HG03378 (cell line): Measurements from ENCODE around the gene PCSK7.

Source experiments
- ATAC-seq: cut with Tn5 transposase; IDR thresholded peaks from one replicate; pipeline ENCODE4 v1.9.1; 2021; ENCODE audit warnings: mild to moderate bottlenecking, moderate library complexity; ENCODE audit not compliant: unreplicated experiment

PCSK7 gene

DNA sequence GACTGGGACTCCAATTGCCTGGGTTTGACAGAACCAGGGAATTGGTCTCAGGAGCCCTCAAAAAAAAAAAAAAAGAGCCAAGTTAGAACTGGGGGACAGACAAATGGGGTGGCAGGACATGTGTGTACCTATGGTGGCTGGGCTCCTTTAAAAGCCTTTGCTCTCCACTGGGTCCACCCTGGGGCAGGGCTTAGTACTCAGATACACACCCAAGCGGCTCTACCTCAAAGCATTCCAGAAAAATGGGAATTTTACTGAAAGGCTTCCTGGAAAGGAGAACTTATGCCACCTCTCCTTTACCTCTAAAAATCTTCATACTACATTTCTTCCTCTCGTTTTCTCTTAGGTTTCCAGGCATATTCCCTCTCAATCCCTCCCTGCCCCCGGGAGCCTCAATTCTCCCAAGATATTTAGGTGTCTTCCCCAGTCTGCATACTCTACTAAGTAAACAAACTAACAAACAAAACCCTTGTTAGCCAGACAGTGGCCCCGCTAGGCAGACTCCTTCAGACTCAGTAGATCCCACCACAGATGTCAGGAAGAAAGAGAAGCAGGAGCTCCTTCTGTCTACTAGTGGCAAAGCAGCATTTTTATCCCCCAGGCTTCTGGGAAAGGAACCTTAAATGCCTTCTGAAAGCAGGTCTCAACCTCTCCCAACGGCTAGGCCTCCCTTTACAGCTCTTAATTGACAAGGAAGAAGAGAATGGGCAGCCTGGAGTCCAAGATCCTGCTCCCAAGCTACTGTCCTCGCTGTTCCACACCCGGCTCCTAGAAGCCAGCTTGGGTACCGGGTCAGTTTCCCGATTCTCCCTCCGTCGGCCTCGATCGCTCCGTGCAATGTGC lies 653 bp downstream of the PCSK7 start:
- no peak for ATAC-seq

DNA sequence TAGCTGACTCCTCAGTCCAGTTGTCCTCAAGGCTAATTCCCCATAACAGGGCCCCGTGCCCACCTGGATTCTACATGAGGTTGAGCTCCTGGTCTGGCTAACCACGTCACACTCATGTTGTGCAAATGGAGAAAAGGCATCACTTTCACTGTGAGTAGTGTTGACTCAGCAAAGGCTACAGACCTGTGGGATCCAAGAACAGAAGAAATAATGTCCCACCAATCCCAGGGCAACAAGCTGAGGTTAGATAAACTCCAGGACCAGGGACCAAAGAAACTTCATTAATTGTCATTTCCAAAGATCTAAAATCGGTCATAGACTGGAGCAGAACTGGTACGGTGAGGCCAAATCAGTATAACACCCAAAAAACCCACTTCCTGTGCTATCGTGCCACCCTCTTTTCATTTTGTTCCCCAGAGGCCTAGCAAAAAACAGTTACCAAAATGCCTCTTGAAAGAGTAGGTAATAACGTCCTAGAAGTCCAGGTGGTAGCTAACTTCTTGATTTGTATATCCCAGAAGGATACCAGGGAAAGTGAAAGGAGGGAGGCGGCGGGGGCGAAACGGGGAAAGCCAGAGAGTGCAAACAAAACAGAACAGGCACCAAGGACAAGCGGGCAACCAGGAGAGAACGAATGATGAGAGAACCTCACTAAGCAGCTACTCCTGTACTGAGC lies 1.4 kb downstream of the PCSK7 start:
- no peak for ATAC-seq

DNA sequence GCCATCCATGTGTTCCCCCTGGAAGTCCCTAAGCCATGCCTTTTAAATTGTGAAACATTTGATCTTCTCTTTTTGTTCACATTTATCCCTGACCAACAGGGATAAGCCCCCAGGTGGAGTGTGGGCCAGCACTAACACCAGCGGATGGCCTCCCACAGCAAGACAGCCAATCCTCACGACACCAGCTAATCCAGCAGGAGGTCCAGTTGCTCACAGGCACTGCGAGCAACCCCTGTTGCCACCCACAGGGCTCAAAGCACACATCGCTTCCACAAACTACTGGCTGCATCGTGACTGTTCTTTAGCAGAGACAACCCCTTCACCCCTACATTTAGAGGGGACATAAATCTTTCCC lies 2.0 kb downstream of the PCSK7 start:
- ATAC-seq = no peak

- no peak for ATAC-seq
Observed at GRCh38 chr11:117229411-117229810, 2.5 kb downstream of the PCSK7 start.

GRCh38 chr11:117228091-117228490 lies 3.8 kb downstream of the PCSK7 start:
- ATAC-seq = no peak

- peak; percentile 60 for ATAC-seq
Observed at GRCh38 chr11:117226388-117227385, 5.2 kb downstream of the PCSK7 start.

GRCh38 chr11:117225553-117226170 lies 6.2 kb downstream of the PCSK7 start:
- no peak for ATAC-seq

- ATAC-seq = no peak
Observed at GRCh38 chr11:117223741-117224689, 7.9 kb downstream of the PCSK7 start.

DNA sequence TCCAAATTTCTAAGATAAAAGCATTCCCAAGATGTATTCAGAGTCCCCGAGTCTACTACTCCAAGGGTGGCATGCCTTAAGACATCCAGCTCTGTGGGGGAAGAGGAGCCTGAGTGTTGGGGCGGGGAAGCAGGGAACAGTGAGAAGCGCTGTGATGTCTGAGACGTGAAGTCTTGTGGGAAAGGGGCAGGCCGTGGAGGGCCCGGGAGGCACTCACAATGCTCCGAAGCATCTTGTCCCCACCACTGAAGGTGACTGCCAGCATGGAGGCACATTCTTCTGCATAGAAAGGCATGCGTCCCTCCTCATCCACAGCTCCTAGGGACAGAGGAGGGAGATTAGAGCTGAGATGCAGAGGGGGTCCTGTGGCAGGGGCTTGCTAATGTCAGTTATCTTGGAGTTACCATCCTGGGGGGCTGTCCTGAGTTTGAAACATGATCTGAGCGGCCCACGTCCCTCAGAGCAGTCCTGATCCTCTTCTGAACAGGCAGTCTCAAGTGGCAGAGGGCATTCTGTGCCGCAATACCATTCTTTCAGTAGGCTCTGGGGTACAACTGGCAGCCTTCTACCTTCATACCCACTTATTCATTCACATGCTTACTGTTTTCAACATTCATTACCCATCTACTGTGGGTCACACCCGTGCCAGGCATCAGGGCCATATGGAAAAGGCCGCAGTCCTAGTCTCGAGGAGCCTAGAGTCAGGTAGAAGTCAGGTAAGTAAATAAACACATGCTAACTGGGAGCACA lies 8.7 kb downstream of the PCSK7 start:
- no peak for ATAC-seq

DNA sequence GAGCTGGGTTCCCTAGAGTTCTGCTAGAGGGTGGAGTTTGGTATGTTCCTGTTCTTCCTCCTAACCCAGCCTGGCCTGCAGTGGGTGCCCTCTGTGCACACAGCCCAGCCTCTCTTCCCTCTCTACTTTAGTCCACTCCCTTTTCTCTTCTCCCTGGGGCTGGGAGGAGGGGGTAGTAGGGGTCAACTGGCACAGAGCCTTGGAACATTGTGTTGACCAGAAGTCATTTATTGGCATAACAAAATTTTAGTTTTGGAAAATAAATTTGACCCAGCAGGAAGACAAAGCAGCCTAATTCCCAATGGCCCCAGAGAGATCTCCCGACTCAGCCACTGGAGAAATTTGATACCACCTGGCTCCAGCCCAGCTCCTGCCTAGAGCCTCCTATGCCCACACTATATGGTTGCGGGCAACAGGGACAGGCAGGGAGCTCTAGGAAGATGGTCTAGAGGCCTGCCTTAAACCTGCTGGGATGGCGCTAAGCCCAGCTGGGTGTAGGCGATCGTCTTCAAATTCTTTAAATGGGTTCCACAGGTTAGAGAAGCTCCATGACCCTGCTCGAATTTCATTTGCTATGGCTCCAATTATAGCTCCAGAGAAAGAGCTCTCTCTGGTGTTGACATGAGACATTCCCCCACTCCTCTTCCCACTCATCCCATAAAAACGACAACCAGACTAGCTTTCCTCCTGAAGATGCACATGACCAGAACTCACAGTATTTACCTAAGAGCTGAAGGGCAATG lies 9.9 kb downstream of the PCSK7 start:
- no peak for ATAC-seq

DNA sequence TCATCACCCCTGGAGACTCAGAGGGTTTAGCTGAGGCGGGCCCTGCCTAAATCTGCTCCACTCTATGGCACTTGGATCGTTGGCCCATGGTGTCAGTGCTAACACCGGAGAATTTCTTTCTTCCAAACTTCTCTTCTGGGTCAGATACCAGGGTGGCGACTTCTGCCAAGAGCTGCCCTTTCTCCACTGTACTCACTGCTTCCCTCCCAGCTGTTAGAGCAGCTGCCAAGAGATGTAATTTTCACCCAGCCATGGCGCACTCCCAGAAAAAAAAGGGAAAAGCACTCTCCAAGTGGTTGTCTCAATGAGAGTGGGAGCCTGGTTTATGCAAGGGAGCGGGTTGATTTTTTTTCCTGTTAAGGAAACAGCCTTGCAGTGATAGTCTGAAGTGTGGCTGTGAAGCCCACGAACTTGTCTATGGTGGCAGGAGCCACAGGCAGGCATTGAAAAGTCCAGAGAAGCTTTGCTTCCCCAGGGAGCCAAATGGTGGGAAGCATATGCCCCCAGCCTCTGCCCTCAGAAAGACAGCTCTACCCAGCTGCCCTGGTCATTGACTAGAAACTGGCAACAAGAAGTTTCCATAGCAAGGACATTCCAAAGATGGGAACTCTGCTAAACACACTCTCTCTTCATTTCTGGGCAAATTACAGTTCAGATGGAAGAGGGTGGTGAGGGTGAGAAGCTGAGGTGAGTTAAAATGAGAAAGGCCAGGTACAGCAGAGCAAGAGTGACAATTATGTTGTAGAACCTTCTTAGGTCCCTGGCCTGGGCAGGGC lies 10.7 kb downstream of the PCSK7 start:
- no peak for ATAC-seq

GRCh38 chr11:117220568-117220967 lies 11.3 kb downstream of the PCSK7 start:
- no peak for ATAC-seq

DNA sequence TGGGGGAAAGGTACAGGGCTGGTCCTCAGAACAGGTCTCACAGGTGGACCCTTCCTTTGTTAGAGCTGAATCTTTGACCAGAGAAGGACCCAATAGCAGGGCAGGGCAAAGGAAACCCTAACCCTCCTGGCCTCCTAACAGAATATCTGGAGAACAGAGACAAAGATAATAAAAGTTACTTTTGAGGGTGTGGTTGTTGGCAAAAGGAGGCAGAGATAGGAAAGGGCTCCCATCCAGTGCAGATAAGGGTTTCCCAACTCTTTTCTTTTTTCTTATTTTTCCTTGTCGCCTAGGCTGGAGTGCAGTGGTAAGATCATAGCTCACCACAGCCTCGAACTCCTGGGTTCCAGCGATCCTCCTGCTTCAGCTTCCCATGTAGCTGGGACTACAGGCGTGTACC lies 11.9 kb downstream of the PCSK7 start:
- ATAC-seq = no peak

- no peak for ATAC-seq
Observed at GRCh38 chr11:117219455-117219854, 12.4 kb downstream of the PCSK7 start.

DNA sequence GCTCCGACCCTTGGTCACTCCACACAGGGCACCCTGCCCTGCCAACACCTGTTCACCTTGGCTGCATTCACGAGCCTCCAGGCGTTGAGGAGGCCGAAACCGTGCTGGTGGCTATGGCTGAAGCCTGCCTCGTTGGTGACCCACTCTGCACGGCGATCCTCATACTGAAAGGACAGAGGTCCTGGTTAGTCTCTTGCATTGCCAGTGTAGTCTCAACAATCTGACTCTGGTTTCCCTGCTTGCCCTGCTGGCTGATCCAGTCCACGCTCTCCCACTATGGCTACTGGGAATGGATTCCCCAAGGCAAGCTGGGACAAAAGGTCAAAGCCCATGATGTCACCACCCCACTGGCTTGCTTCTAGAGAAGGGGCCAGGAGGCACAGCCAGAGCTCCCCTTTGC lies 12.9 kb downstream of the PCSK7 start:
- ATAC-seq = no peak

DNA sequence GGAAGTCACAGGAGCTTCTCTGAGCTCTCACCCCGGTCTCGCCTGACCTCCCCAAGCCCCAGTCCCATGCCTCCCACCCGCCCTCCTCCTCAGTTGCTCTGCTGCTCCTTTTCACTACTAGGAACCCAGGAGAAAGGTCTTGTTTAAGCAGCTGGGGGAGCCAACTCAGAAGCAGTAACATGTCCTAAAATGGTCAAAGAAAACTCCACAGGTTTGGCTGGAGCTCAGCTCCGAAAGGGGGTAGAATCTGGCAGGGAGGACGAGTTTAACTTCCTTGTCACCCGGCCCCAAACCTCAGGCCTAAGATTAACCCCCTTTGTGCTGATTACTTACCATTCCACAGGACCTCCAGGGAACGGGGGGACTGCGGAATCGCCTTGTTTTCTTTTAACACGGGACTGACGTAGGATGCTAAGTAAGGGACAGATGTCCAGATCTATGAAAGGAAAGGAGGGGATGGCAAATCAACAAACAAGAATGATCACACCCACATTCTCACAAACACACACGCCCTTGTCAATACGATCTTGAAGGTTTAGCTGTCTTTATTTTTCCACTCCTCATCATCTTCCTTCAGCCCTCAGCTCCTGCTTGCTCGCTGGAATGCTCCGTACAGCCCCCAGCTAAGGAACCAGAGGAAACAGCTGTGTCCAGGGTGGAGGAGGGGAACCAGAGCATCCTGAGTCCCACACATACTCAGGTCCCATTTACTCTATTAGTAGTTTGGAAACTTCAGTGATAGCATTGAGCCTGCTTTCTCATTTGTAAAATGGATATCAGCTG lies 13.5 kb downstream of the PCSK7 start:
- ATAC-seq = no peak
